ENCODE results near the gene B9D2. TPM values are rescaled to one million over a fixed set of nuclear protein-coding genes. Genes with fewer than 3 reads are reported as not detected.

B9D2 gene
- total and polyA plus RNA-seq, 2 of the 4 experiments (the other 2 are of a cell fraction): 6.1 to 9.7 TPM

DNA sequence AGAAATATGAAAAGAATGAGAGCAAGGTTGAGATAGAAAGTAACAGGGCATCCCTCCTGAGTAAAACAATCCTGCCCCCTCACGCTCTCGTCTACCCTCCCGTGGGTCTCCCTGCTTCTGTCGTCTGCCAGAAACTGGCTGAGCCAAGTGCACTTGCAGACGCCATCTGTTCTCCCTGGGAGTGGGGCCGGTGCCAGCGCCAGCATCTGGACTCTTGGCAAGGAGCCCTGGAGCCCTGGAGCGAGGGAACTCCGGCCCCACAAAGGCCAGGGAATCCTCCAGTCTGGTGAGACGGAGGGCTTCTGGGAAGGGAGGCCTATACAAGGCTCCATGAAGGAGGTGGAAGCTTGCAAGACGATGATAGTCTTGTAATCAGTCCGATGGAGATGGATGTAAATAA lies 10.0 kb upstream of the B9D2 start:
- BruUV-seq (replicated peaks): no TSS peak
- peak overlapping the region; percentile 39 for H2AFZ ChIP-seq (replicated peaks; ENCODE audit: low read length, poor library complexity)
- dilution Hi-C loops (cut with HindIII; ENCODE audit: low sequenced_read_pairs, unreplicated experiment): no loop called here
- H2BK15ac ChIP-seq (ENCODE audit: low read depth, low read length): no peak overlapping the region
- ChIA-PET POLR2A (ENCODE audit: unreplicated experiment) (no interaction called here), CTCF (no interaction called here)
- no peak overlapping the region for H2AK5ac ChIP-seq (ENCODE audit: low read depth, low read length)
- H3K56ac ChIP-seq (ENCODE audit: extremely low read depth, insufficient read depth, low read length): no peak overlapping the region
- H4K91ac ChIP-seq (ENCODE audit: insufficient read depth, low read depth, low read length): no peak overlapping the region
- H3K4me1 ChIP-seq (ENCODE audit: control insufficient read depth, insufficient read depth, low read length): peaks cover 7% of the 10 kb centered on the region; the same call in 1 of the 2 replicates
- H3K14ac ChIP-seq (replicated peaks; ENCODE audit: low read depth, low read length): no peak overlapping the region
- no peaks in the 10 kb centered on the region; the same call in 1 of the 2 replicates for H3K36me3 ChIP-seq (ENCODE audit: control insufficient read depth, insufficient read depth, low read length)
- DNase-seq: peak; percentile 92
- peaks cover 3% of the 10 kb centered on the region; the same call in 1 of the 2 replicates for H4K20me1 ChIP-seq (ENCODE audit: insufficient read depth, low read length)
- H3K9me1 ChIP-seq (ENCODE audit: insufficient read depth, low read length): peaks cover 6% of the 10 kb centered on the region
- H3K4me2 ChIP-seq (ENCODE audit: low read depth, low read length): no peak overlapping the region
- intact Hi-C loops (cut with micrococcal nuclease): loop anchor here (1.0 kb wide), 1 partner anchor 23 kb away; the partner anchor contains the start of genes BCKDHA and EXOSC5
- no peak overlapping the region for H4K5ac ChIP-seq (ENCODE audit: low read depth, low read length)
- no peak overlapping the region for H2BK20ac ChIP-seq (ENCODE audit: low read depth, low read length)
- no peak overlapping the region for H3K23ac ChIP-seq (ENCODE audit: low read depth, low read length)
- no peak overlapping the region for H3K9ac ChIP-seq (ENCODE audit: low read depth, low read length)
- no peak overlapping the region for H4K8ac ChIP-seq (ENCODE audit: low read depth in 2 of 2, low read length in 2 of 2)
- H2AK9ac ChIP-seq (replicated peaks; ENCODE audit: low read depth, low read length, poor library complexity): no peak overlapping the region
- H3K27ac ChIP-seq (ENCODE audit: insufficient read depth, low read length): no peak overlapping the region
- WGBS, 2 experiments (ENCODE audit: extremely low coverage in 2 of 2, insufficient read length in 1 of 2): 17% methylated on average over 4 of the region's 12 CpGs; no CpG with 5 or more reads in 1 of the 2 experiments
- peak; percentile 70 for ATAC-seq (ENCODE audit: low read depth)
- TF ChIP-seq, protein P1, sequence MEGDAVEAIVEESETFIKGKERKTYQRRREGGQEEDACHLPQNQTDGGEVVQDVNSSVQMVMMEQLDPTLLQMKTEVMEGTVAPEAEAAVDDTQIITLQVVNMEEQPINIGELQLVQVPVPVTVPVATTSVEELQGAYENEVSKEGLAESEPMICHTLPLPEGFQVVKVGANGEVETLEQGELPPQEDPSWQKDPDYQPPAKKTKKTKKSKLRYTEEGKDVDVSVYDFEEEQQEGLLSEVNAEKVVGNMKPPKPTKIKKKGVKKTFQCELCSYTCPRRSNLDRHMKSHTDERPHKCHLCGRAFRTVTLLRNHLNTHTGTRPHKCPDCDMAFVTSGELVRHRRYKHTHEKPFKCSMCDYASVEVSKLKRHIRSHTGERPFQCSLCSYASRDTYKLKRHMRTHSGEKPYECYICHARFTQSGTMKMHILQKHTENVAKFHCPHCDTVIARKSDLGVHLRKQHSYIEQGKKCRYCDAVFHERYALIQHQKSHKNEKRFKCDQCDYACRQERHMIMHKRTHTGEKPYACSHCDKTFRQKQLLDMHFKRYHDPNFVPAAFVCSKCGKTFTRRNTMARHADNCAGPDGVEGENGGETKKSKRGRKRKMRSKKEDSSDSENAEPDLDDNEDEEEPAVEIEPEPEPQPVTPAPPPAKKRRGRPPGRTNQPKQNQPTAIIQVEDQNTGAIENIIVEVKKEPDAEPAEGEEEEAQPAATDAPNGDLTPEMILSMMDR (conservative IDR thresholded peaks at IDR 0.05; ENCODE audit: low read depth, low read length): no peak
- TF ChIP-seq BHLHE40 (IDR thresholded peaks at IDR 0.05; ENCODE audit: low read depth, low read length): peak; percentile 31; the same call in 1 of the 2 replicates
- TF ChIP-seq RCOR1 (IDR thresholded peaks at IDR 0.05; ENCODE audit: insufficient replicate concordance, low read length): peak; percentile 77
- TF ChIP-seq FOS (IDR thresholded peaks at IDR 0.05; ENCODE audit: low read depth, low read length): no peak; the same call in 1 of the 2 replicates
- TF ChIP-seq SMC3 (IDR thresholded peaks at IDR 0.05; ENCODE audit: low read depth, low read length): no peak
- TF ChIP-seq, protein P2, sequence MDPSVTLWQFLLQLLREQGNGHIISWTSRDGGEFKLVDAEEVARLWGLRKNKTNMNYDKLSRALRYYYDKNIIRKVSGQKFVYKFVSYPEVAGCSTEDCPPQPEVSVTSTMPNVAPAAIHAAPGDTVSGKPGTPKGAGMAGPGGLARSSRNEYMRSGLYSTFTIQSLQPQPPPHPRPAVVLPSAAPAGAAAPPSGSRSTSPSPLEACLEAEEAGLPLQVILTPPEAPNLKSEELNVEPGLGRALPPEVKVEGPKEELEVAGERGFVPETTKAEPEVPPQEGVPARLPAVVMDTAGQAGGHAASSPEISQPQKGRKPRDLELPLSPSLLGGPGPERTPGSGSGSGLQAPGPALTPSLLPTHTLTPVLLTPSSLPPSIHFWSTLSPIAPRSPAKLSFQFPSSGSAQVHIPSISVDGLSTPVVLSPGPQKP (IDR thresholded peaks at IDR 0.05; ENCODE audit: borderline replicate concordance, low read depth, low read length): no peak
- TF ChIP-seq MXI1 (IDR thresholded peaks at IDR 0.05; ENCODE audit: borderline replicate concordance, low read depth, low read length): no peak
- TF ChIP-seq, protein P3, sequence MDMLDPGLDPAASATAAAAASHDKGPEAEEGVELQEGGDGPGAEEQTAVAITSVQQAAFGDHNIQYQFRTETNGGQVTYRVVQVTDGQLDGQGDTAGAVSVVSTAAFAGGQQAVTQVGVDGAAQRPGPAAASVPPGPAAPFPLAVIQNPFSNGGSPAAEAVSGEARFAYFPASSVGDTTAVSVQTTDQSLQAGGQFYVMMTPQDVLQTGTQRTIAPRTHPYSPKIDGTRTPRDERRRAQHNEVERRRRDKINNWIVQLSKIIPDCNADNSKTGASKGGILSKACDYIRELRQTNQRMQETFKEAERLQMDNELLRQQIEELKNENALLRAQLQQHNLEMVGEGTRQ (IDR thresholded peaks at IDR 0.05; ENCODE audit: low read depth, low read length): no peak
- no peak for TF ChIP-seq POLR2A (IDR thresholded peaks at IDR 0.05; ENCODE audit: low read depth, low read length)
- peak; percentile 41; the same call in 1 of the 2 replicates for TF ChIP-seq MAZ (IDR thresholded peaks at IDR 0.05; ENCODE audit: borderline replicate concordance, low read depth, low read length)
- TF ChIP-seq CEBPB (IDR thresholded peaks at IDR 0.05; ENCODE audit: low read depth, low read length): no peak
- H3K79me1 ChIP-seq (ENCODE audit: low read depth in 1 of 2, low read length in 2 of 2): peaks cover 4 to 30% of the 10 kb centered on the region in 2 experiments; a peak in 3 of 4 replicates
- no peaks in the 10 kb centered on the region for H3K27me3 ChIP-seq (ENCODE audit: control insufficient read depth, insufficient read depth, low read length)
- no peak overlapping the region for H2BK120ac ChIP-seq (ENCODE audit: low read depth, low read length)
- in situ Hi-C loops (cut with MboI; ENCODE audit: low sequenced_read_pairs): no loop called here
- H3K4ac ChIP-seq (ENCODE audit: low read depth, low read length): no peak overlapping the region
- no peak overlapping the region for H2BK5ac ChIP-seq (ENCODE audit: low read depth, low read length, poor library complexity, severe bottlenecking)
- H3K9me3 ChIP-seq (ENCODE audit: control insufficient read depth, insufficient read depth, low read length): no peaks in the 10 kb centered on the region
- H3K4me3 ChIP-seq (ENCODE audit: insufficient read depth, low read depth, low read length): no peak overlapping the region
- H3K18ac ChIP-seq (ENCODE audit: low read depth, low read length): no peak overlapping the region

Data from IMR-90 (cell line).